Stimulated activated CD8-positive, alpha-beta memory T cell treated with anti-CD3 and anti-CD28 coated beads, Interleukin-15, amount 100 ng/mL, for 48 hours (primary cell): ENCODE results near the gene RPL5.
"Not testable (repeated sequence)": the region's sequence is repeated elsewhere in the genome, so short reads cannot be mapped to it uniquely, and the experiment has no call there.

ENCODE experiments used
- DNase-seq, 2 donors: peaks; one replicate each; pipeline ENCODE4 v3.0.0-alpha.2; 2020; ENCODE audit warnings: low read depth in 2 of 2

Gene RPL5

GRCh38 chr1:92831762-92832536 is at the start of gene RPL5:
TSS of gene RPL5 (plus strand) at chr1:92832040. CDS start at chr1:92832115, 75 bp downstream.
- DNase-seq: peak; percentile 94 to 95

GRCh38 chr1:92783550-92783949 is 48.3 kb upstream of the RPL5 start:
- DNase-seq: not testable (repeated sequence)

- DNase-seq: peak; percentile 9 to 31
Observed at GRCh38 chr1:92784021-92784638, 47.7 kb upstream of the RPL5 start.

GRCh38 chr1:92784639-92785500 is 47.0 kb upstream of the RPL5 start, which contains the start of gene EVI5:
TSS of gene EVI5 (minus strand) at chr1:92785108. CDS start at chr1:92736546, 48,562 bp downstream.
- DNase-seq: peak; percentile 32 to 55

GRCh38 chr1:92786111-92786901 is 45.5 kb upstream of the RPL5 start:
- no peak for DNase-seq

GRCh38 chr1:92790081-92790480 is 41.8 kb upstream of the RPL5 start:
- no peak for DNase-seq

- DNase-seq: no peak
Observed at GRCh38 chr1:92790867-92791266, 41.0 kb upstream of the RPL5 start.

- no peak for DNase-seq
Observed at GRCh38 chr1:92791487-92792066, 40.3 kb upstream of the RPL5 start.

- DNase-seq: no peak
Observed at GRCh38 chr1:92792340-92792782, 39.5 kb upstream of the RPL5 start.

- DNase-seq: no peak
Observed at GRCh38 chr1:92795166-92795565, 36.7 kb upstream of the RPL5 start.

GRCh38 chr1:92797297-92797696 is 34.5 kb upstream of the RPL5 start:
- no peak for DNase-seq

GRCh38 chr1:92797961-92798360 is 33.9 kb upstream of the RPL5 start:
- no peak for DNase-seq

- no peak for DNase-seq
Observed at GRCh38 chr1:92803140-92803887, 28.5 kb upstream of the RPL5 start.

- DNase-seq: no peak
Observed at GRCh38 chr1:92804721-92805201, 27.1 kb upstream of the RPL5 start.

GRCh38 chr1:92805216-92805615 is 26.6 kb upstream of the RPL5 start:
- no peak for DNase-seq

- no peak for DNase-seq
Observed at GRCh38 chr1:92808381-92808780, 23.5 kb upstream of the RPL5 start.

- DNase-seq: no peak
Observed at GRCh38 chr1:92816732-92817131, 15.1 kb upstream of the RPL5 start.

- no peak for DNase-seq
Observed at GRCh38 chr1:92817137-92817697, 14.6 kb upstream of the RPL5 start.

GRCh38 chr1:92817986-92818764 is 13.7 kb upstream of the RPL5 start:
- no peak for DNase-seq
